Measurements from ENCODE around the gene KLK12.

- TF ChIP-seq CTCF (IDR thresholded peaks at IDR 0.05) (no peak), POLR2A (IDR thresholded peaks at IDR 0.05) (no peak)
Observed at GRCh38 chr19:51010066-51010795, 24.6 kb downstream of the KLK12 start.
